Loucy (cell line): Measurements from ENCODE around the gene YAP1.

Experiments used
- H2AFZ ChIP-seq: fragments of 200-600 bp; sonication (generic); 2 replicates; pipeline ENCODE4 v1.6.0; 2016; ENCODE audit warnings: antibody characterized with exemption, mild to moderate bottlenecking, low read length, moderate library complexity
- H3F3A ChIP-seq: fragments of 200-600 bp; 2 replicates; pipeline ENCODE4 v1.6.0; 2016; ENCODE audit warnings: antibody characterized with exemption, low read depth, mild to moderate bottlenecking
- H3K27me3 ChIP-seq: fragments of 200-600 bp; sonication (generic); 2 replicates; pipeline ENCODE4 v1.6.1; 2014; ENCODE audit warnings: low read length, mild to moderate bottlenecking; ENCODE audit not compliant: insufficient read depth, poor library complexity, severe bottlenecking
- H3K36me3 ChIP-seq: fragments of 200-600 bp; sonication (generic); 2 replicates; pipeline ENCODE4 v1.6.1; 2016; ENCODE audit warnings: low read length; ENCODE audit not compliant: insufficient read depth
- H3K4me1 ChIP-seq: fragments of 200-600 bp; sonication (generic); 2 replicates; pipeline ENCODE4 v1.5.1; 2014; ENCODE audit warnings: low read length, mild to moderate bottlenecking; ENCODE audit not compliant: insufficient read depth, poor library complexity, severe bottlenecking
- H3K4me2 ChIP-seq: fragments of 200-600 bp; sonication (generic); 2 replicates; pipeline ENCODE4 v1.6.0; 2014; ENCODE audit warnings: antibody characterized with exemption, low read length, low read depth, mild to moderate bottlenecking; ENCODE audit not compliant: poor library complexity, severe bottlenecking
- H3K4me3 ChIP-seq: fragments of 200-600 bp; sonication (generic); 2 replicates; pipeline ENCODE4 v1.5.1; 2014; ENCODE audit warnings: low read length, mild to moderate bottlenecking, mixed read lengths; ENCODE audit not compliant: poor library complexity, severe bottlenecking
- H3K79me2 ChIP-seq: fragments of 200-600 bp; sonication (generic); 2 replicates; pipeline ENCODE4 v1.6.1; 2014; ENCODE audit warnings: low read length; ENCODE audit not compliant: insufficient read depth
- H3K9ac ChIP-seq: fragments of 200-600 bp; sonication (generic); 2 replicates; pipeline ENCODE4 v1.6.0; 2014; ENCODE audit warnings: mild to moderate bottlenecking, low read depth, low read length, moderate library complexity; ENCODE audit not compliant: poor library complexity, severe bottlenecking
- H3K9me2 ChIP-seq: fragments of 200-600 bp; sonication (generic); replicated peaks from 2 replicates; pipeline ENCODE4 v1.6.1; 2016; ENCODE audit warnings: low read depth, low read length, mixed read lengths
- H3K9me3 ChIP-seq: fragments of 200-600 bp; sonication (generic); 2 replicates; pipeline ENCODE4 v1.6.1; 2014; ENCODE audit warnings: mild to moderate bottlenecking, antibody characterized with exemption, low read length, low read depth; ENCODE audit not compliant: insufficient read depth
- H4K20me1 ChIP-seq: fragments of 200-600 bp; sonication (generic); 2 replicates; pipeline ENCODE4 v1.6.0; 2014; ENCODE audit warnings: antibody characterized with exemption, low read length, mild to moderate bottlenecking; ENCODE audit not compliant: insufficient read depth, poor library complexity, severe bottlenecking
- CTCF ChIP-seq: fragments of 200-600 bp; sonication (generic); conservative IDR thresholded peaks from 2 replicates; pipeline ENCODE4 v1.5.1; 2014; ENCODE audit warnings: mild to moderate bottlenecking, antibody characterized with exemption, low read length
- EZH2phosphoT487 ChIP-seq: fragments of 200-600 bp; IDR thresholded peaks from 2 replicates; pipeline ENCODE4 v1.6.1; 2018; ENCODE audit warnings: antibody characterized with exemption, mild to moderate bottlenecking, moderate library complexity, borderline replicate concordance

Gene YAP1

DNA sequence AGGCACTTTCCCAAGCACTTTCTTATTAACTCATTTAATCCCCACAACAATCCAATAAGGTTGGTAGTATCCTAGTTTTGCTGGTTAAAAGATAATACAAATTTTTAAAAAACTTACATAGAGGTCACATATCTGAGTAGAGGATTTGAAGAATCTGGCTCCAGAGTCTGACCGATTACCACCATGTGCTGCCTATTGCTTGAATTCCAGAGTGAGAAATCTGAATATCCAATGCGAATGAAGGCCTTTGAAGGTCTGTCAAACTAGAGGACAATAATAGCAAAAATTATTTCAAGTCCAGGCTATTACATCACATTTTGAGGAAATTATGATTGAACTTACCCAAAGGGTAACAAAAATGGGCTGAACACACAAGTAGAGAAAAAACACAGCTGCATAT lies 129.2 kb downstream of the YAP1 start:
- H3K9me3 ChIP-seq = no peaks in the 10 kb centered on the region
- H3K9ac ChIP-seq = no peak overlapping the region
- no peak overlapping the region for H3K4me2 ChIP-seq
- no peaks in the 10 kb centered on the region for H4K20me1 ChIP-seq
- no peaks in the 10 kb centered on the region for H3K79me2 ChIP-seq
- TF ChIP-seq EZH2phosphoT487 (no peak), CTCF (no peak)
- H3K27me3 ChIP-seq = no peaks in the 10 kb centered on the region
- H3F3A ChIP-seq = no peaks in the 10 kb centered on the region
- H2AFZ ChIP-seq = no peak overlapping the region
- no peaks in the 10 kb centered on the region for H3K36me3 ChIP-seq
- H3K4me3 ChIP-seq = no peak overlapping the region
- H3K9me2 ChIP-seq = no peaks in the 10 kb centered on the region
- peaks cover 5% of the 10 kb centered on the region for H3K4me1 ChIP-seq

GRCh38 chr11:102239911-102240310 lies 129.7 kb downstream of the YAP1 start:
- Histone ChIP-seq H3K9me3 (no peaks in the 10 kb centered on the region), H2AFZ (no peak overlapping the region), H3K9me2 (no peaks in the 10 kb centered on the region), H3K4me2 (no peak overlapping the region), H3K4me1 (peaks cover 5% of the 10 kb centered on the region), H3K79me2 (no peaks in the 10 kb centered on the region), H3K27me3 (no peaks in the 10 kb centered on the region), H3K36me3 (no peaks in the 10 kb centered on the region), H4K20me1 (no peaks in the 10 kb centered on the region), H3K4me3 (no peak overlapping the region), H3K9ac (no peak overlapping the region), H3F3A (no peaks in the 10 kb centered on the region)
- TF ChIP-seq EZH2phosphoT487 (no peak), CTCF (no peak)

DNA sequence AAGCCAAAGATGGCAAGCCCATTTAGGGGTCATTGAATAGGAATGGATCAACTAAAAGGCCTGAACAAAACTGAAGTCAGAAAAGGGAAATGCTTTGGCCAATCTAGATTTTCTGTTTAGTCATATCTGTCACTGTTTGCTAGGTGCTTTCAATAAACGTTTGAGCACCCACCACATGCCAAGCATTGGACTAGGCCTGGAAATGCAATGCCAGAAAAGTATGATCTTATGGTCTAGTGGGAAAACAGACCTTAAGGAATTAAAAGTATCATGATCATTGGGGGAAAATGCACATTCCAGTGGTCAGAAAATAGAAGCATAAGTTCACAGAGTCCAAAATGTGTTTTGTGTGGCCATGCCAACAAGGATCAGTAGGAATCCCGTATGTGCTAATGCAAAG lies 130.3 kb downstream of the YAP1 start:
- Histone ChIP-seq H3K36me3 (no peaks in the 10 kb centered on the region), H3K9me2 (no peaks in the 10 kb centered on the region), H3K4me3 (no peak overlapping the region), H3K4me2 (no peak overlapping the region), H3K79me2 (no peaks in the 10 kb centered on the region), H2AFZ (no peak overlapping the region), H3K4me1 (peaks cover 5% of the 10 kb centered on the region), H3K27me3 (no peaks in the 10 kb centered on the region), H3K9me3 (no peaks in the 10 kb centered on the region), H3K9ac (no peak overlapping the region), H3F3A (no peaks in the 10 kb centered on the region), H4K20me1 (no peaks in the 10 kb centered on the region)
- TF ChIP-seq EZH2phosphoT487 (no peak), CTCF (no peak)
